Neural cell (in vitro differentiated cells): ENCODE results near the gene TP53I13. TPM values are rescaled to one million over a fixed set of nuclear protein-coding genes. Genes with fewer than 3 reads are reported as not detected.
"Not testable (repeated sequence)": the region's sequence is repeated elsewhere in the genome, so short reads cannot be mapped to it uniquely, and the experiment has no call there.

Source experiments
- H2AFZ ChIP-seq: fragments of 200-600, 300-800 bp; sonication (generic), shearing (Covaris generic); 2 replicates; pipeline ENCODE4 v1.6.0; 2014; ENCODE audit warnings: low read depth, mild to moderate bottlenecking, antibody characterized with exemption, low read length, moderate library complexity
- H3F3A ChIP-seq: fragments of 200-600 bp; shearing (Covaris generic); 2 replicates; pipeline ENCODE4 v1.6.1; 2016; ENCODE audit warnings: mild to moderate bottlenecking, moderate library complexity, mixed read lengths, antibody characterized with exemption, low read length; ENCODE audit not compliant: insufficient read depth, poor library complexity, severe bottlenecking
- H3K27ac ChIP-seq: fragments of 200-600, 300-800 bp; sonication (generic), shearing (Covaris generic); 2 replicates; pipeline ENCODE4 v1.5.1; 2014; ENCODE audit warnings: mild to moderate bottlenecking, low read length, moderate library complexity
- H3K27me3 ChIP-seq: fragments of 300-800, 200-600 bp; sonication (generic), shearing (Covaris generic); 2 replicates; pipeline ENCODE4 v1.6.0; 2014; ENCODE audit warnings: mild to moderate bottlenecking, low read depth, low read length, moderate library complexity; ENCODE audit not compliant: insufficient read depth
- H3K36me3 ChIP-seq: fragments of 300-800, 200-600 bp; sonication (generic), shearing (Covaris generic); 2 replicates; pipeline ENCODE4 v1.5.1; 2014; ENCODE audit warnings: mild to moderate bottlenecking, antibody characterized with exemption, low read length, moderate library complexity; ENCODE audit not compliant: insufficient read depth
- H3K4me2 ChIP-seq: fragments of 300-800, 200-600 bp; sonication (generic), shearing (Covaris generic); 2 replicates; pipeline ENCODE4 v1.6.0; 2014; ENCODE audit warnings: mild to moderate bottlenecking, low read length
- H3K4me3 ChIP-seq: fragments of 300-800, 200-600 bp; sonication (generic), shearing (Covaris generic); 2 replicates; pipeline ENCODE4 v1.5.1; 2014; ENCODE audit warnings: mild to moderate bottlenecking, low read length, moderate library complexity
- H3K79me2 ChIP-seq: fragments of 200-600 bp; shearing (Covaris generic); replicated peaks from 2 replicates; pipeline ENCODE4 v1.6.0; 2014; ENCODE audit warnings: mild to moderate bottlenecking, low read length, moderate library complexity; ENCODE audit not compliant: insufficient read depth
- H3K9ac ChIP-seq: fragments of 300-800, 200-600 bp; sonication (generic), shearing (Covaris generic); 2 replicates; pipeline ENCODE4 v1.6.1; 2016; ENCODE audit warnings: mild to moderate bottlenecking, low read length, mixed read lengths
- H3K9me2 ChIP-seq: fragments of 200-600 bp; shearing (Covaris generic); 2 replicates; pipeline ENCODE4 v1.6.1; 2016; ENCODE audit warnings: mild to moderate bottlenecking, low read length, mixed read lengths; ENCODE audit not compliant: insufficient read depth
- H3K9me3 ChIP-seq: fragments of 200-600, 300-800 bp; sonication (generic), shearing (Covaris generic); 2 replicates; pipeline ENCODE4 v1.6.1; 2016; ENCODE audit warnings: mild to moderate bottlenecking, mixed run types, low read length, moderate library complexity, mixed read lengths
- H4K20me1 ChIP-seq: fragments of 200-600 bp; shearing (Covaris generic); 2 replicates; pipeline ENCODE4 v1.6.1; 2016; ENCODE audit warnings: mild to moderate bottlenecking, mixed run types; ENCODE audit not compliant: insufficient read depth
- CTCF ChIP-seq: fragments of 450-650 bp; IDR thresholded peaks from 2 replicates; pipeline ENCODE4 v1.5.1; 2014; ENCODE audit warnings: antibody characterized with exemption, mild to moderate bottlenecking, moderate library complexity; ENCODE audit not compliant: poor library complexity, severe bottlenecking
- EP300 ChIP-seq: fragments of 450-650 bp; conservative IDR thresholded peaks from 2 replicates; pipeline ENCODE4 v1.6.1; 2014; ENCODE audit warnings: antibody characterized with exemption, mild to moderate bottlenecking, moderate library complexity; ENCODE audit not compliant: poor library complexity, severe bottlenecking
- EZH2 ChIP-seq: fragments of 200-600, 300-800 bp; shearing (Covaris generic), sonication (generic); IDR thresholded peaks from 2 replicates; pipeline ENCODE4 v1.6.1; 2014; ENCODE audit warnings: antibody characterized with exemption, low read length, borderline replicate concordance, mild to moderate bottlenecking; ENCODE audit not compliant: insufficient read depth, poor library complexity, severe bottlenecking
- MXI1 ChIP-seq: fragments of 450-650 bp; conservative IDR thresholded peaks from 2 replicates; pipeline ENCODE4 v1.6.1; 2014; ENCODE audit warnings: antibody characterized with exemption, mild to moderate bottlenecking; ENCODE audit not compliant: poor library complexity, severe bottlenecking
- POLR2AphosphoS5 ChIP-seq: IDR thresholded peaks from 2 replicates; pipeline ENCODE4 v1.6.1; 2012
- RAD21 ChIP-seq: fragments of 450-650 bp; conservative IDR thresholded peaks from 2 replicates; pipeline ENCODE4 v1.6.1; 2014; ENCODE audit warnings: antibody characterized with exemption, mild to moderate bottlenecking, moderate library complexity
- REST ChIP-seq: IDR thresholded peaks from 2 replicates; pipeline ENCODE4 v1.6.1; 2012; ENCODE audit warnings: borderline replicate concordance
- SMC3 ChIP-seq: fragments of 450-650 bp; conservative IDR thresholded peaks from 2 replicates; pipeline ENCODE4 v1.6.1; 2014; ENCODE audit warnings: antibody characterized with exemption, mild to moderate bottlenecking, moderate library complexity; ENCODE audit not compliant: poor library complexity
- TAF1 ChIP-seq: IDR thresholded peaks from 2 replicates; pipeline ENCODE4 v1.6.1; 2012; ENCODE audit warnings: low read depth
- polyA plus RNA-seq: library from polyadenylated mRNA; depleted of rRNA; stranded (reverse); fragments of >200 nt; gene quantifications from 2 replicates; pipeline ENCODE4 v1.2.3, GENCODE V29; 2014

The TP53I13 gene
- polyA plus RNA-seq, 1 donor from 2014 or later, result 18.4 TPM

- Histone ChIP-seq H4K20me1 (no peaks in the 10 kb centered on the region), H3K36me3 (no peaks in the 10 kb centered on the region), H2AFZ (no peak overlapping the region), H3K79me2 (no peaks in the 10 kb centered on the region), H3K4me2 (no peak overlapping the region), H3K9me2 (no peaks in the 10 kb centered on the region), H3K27ac (no peak overlapping the region), H3K9ac (no peak overlapping the region), H3K27me3 (no peaks in the 10 kb centered on the region), H3F3A (no peaks in the 10 kb centered on the region), H3K9me3 (no peaks in the 10 kb centered on the region), H3K4me3 (no peak overlapping the region)
- TF ChIP-seq POLR2AphosphoS5 (no peak), MXI1 (no peak), TAF1 (no peak), EP300 (no peak), REST (no peak), RAD21 (no peak), CTCF (no peak)
Observed at GRCh38 chr17:29557085-29557738, 11.3 kb upstream of the TP53I13 start.

- no peaks in the 10 kb centered on the region for H3K9me2 ChIP-seq
- no peak overlapping the region for H3K27ac ChIP-seq
- H3K9ac ChIP-seq, result no peak overlapping the region
- no peak overlapping the region for H3K4me2 ChIP-seq
- no peaks in the 10 kb centered on the region for H3K79me2 ChIP-seq
- no peaks in the 10 kb centered on the region for H4K20me1 ChIP-seq
- no peaks in the 10 kb centered on the region for H3K36me3 ChIP-seq
- H2AFZ ChIP-seq, result no peak overlapping the region
- no peaks in the 10 kb centered on the region for H3K27me3 ChIP-seq
- no peak for TF ChIP-seq RAD21
- TF ChIP-seq TAF1, result no peak
- TF ChIP-seq MXI1, result no peak
- no peak for TF ChIP-seq CTCF
- no peak for TF ChIP-seq SMC3
- no peak for TF ChIP-seq REST
- no peak for TF ChIP-seq POLR2AphosphoS5
- TF ChIP-seq EZH2, result no peak
- no peak for TF ChIP-seq EP300
- no peak overlapping the region for H3K4me3 ChIP-seq
- no peaks in the 10 kb centered on the region for H3F3A ChIP-seq
- no peaks in the 10 kb centered on the region for H3K9me3 ChIP-seq
Observed at GRCh38 chr17:29557739-29558116, 10.8 kb upstream of the TP53I13 start.

- not testable (repeated sequence) for H3K36me3 ChIP-seq, H3K79me2 ChIP-seq, H3F3A ChIP-seq, H4K20me1 ChIP-seq, H3K9ac ChIP-seq, H2AFZ ChIP-seq, H3K27me3 ChIP-seq, H3K4me2 ChIP-seq, H3K4me3 ChIP-seq, H3K9me2 ChIP-seq, H3K9me3 ChIP-seq, H3K27ac ChIP-seq
Observed at GRCh38 chr17:29558139-29558538, 10.4 kb upstream of the TP53I13 start.
